HG03342 (cell line): ENCODE measurements around the gene ATF2.
A peak's percentile ranks its signal among the peaks of the same experiment; 100 is the strongest.

Experiments
- ATAC-seq: cut with Tn5 transposase; IDR thresholded peaks from one replicate; pipeline ENCODE4 v1.9.1; 2021; ENCODE audit warnings: mild to moderate bottlenecking, moderate library complexity; ENCODE audit not compliant: unreplicated experiment

Gene ATF2

GRCh38 chr2:175030380-175031271 lies 137.4 kb downstream of the ATF2 start:
- peak; percentile 74 for ATAC-seq

DNA sequence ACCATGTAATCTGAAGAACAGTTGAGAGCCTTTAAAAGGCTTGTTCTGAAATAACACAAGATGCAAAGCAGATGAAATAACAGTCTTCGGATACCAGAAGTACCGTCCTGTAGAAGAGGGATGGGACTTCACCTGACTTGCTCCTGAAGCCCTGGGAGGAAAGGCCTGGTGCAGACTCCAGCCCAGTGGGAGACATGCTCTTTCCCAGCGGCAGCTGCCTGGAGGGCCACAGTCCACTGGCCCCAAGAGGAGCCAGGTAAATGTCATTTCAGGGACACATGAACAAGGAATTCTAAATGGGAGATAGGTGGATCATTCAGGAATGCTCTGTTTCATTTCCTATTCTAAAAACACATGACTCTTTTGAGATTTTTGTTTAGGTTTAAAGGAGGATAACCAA lies 140.2 kb downstream of the ATF2 start:
- ATAC-seq, result no peak

- ATAC-seq, result no peak
These were observed 141.6 kb downstream of the ATF2 start for GRCh38 chr2:175026385-175026784.

GRCh38 chr2:175025946-175026345 lies 142.1 kb downstream of the ATF2 start:
- no peak for ATAC-seq

DNA sequence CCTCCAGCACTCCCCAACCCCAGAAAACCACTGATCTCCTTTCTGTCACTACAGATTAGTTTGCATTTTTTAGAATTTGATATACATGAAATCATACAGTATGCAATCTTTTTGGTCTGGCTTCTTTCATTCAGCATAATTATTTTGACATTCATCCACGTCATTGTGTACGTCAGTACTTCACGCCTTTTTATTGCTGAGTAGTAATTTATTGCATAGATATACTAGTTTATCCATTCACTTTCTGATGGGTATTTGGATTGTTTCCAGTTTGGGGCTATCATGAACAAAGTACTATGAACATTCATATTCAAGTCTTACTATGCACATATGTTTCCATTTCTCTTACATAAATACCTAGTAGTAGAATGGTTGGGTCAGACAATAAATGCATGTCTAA lies 142.8 kb downstream of the ATF2 start:
- ATAC-seq, result no peak

GRCh38 chr2:175022923-175023322 lies 145.1 kb downstream of the ATF2 start:
- no peak for ATAC-seq
